Prostate gland (tissue), 2 donors: ENCODE measurements around the gene SV2C. TPM values are rescaled to one million over a fixed set of nuclear protein-coding genes. Genes with fewer than 3 reads are reported as not detected.

Experiments used
- DNase-seq: peaks from one replicate; pipeline ENCODE4 v3.0.0-alpha.2; 2019; ENCODE audit warnings: low spot score
- H3K27ac ChIP-seq, 2 donors: fragments of 200-600 bp; sonication (generic); 2 replicates each; pipeline ENCODE4 v1.5.1; 2017 to 2019
- H3K27me3 ChIP-seq: fragments of 200-600 bp; sonication (generic); replicated peaks from 2 replicates; pipeline ENCODE4 v1.5.1; 2019; ENCODE audit not compliant: insufficient read depth
- H3K36me3 ChIP-seq, 2 donors: fragments of 200-600 bp; sonication (generic); 1 replicate in 1 of 2; 2 replicates in 1 of 2; pipeline versions ENCODE4 v1.5.1 to v1.8.1; 2017 to 2019
- H3K4me1 ChIP-seq: fragments of 200-600 bp; sonication (generic); replicated peaks from 2 replicates; pipeline ENCODE4 v1.5.1; 2019
- H3K4me3 ChIP-seq, 2 donors: fragments of 200-600 bp; sonication (generic); 2 replicates each; pipeline ENCODE4 v1.5.1; 2017 to 2019
- H3K9me3 ChIP-seq: fragments of 200-600 bp; sonication (generic); 2 replicates; pipeline ENCODE4 v1.5.1; 2017
- CTCF ChIP-seq, 4 experiments: fragments of 200-600 bp in 2 of 4; fragments of 450-650 bp in 2 of 4; sonication (generic) in 2 of 4; IDR thresholded peaks; 1 replicate in 3 of 4; 2 replicates in 1 of 4; pipeline ENCODE4 v1.5.1; 2016 to 2019; ENCODE audit warnings: antibody characterized with exemption in 4 of 4, mild to moderate bottlenecking in 2 of 4, moderate library complexity in 2 of 4
- POLR2A ChIP-seq: fragments of 450-650 bp; IDR thresholded peaks from one replicate; pipeline ENCODE4 v1.6.1; 2016; ENCODE audit warnings: antibody characterized with exemption, mild to moderate bottlenecking
- POLR2AphosphoS5 ChIP-seq: sonication (generic); formaldehyde crosslinking; IDR thresholded peaks from one replicate; pipeline ENCODE4 v1.6.1; 2017; ENCODE audit warnings: antibody characterized with exemption
- WGBS: methylation state at CpG from one replicate; pipeline ENCODE4 v1.1.5; 2018; 5-methylcytosine and 5-hydroxymethylcytosine counted together
- intact Hi-C: fragments of 100-400 bp; cut with DNase I; formaldehyde crosslinking; loops from one replicate; pipeline ENCODE4 v1.14.2; 2022
- total RNA-seq, 2 donors: library from RNA; depleted of rRNA; stranded (reverse); fragments of >200 nt; gene quantifications; one replicate each; pipeline ENCODE4 v1.1.0, GENCODE V29; 2016

The SV2C gene
- total RNA-seq, 2 donors from 2014 or later: 0.28 to 0.96 TPM

GRCh38 chr5:76199336-76200318 is 116.4 kb downstream of the SV2C start:
- Histone ChIP-seq H3K27me3 (no peaks in the 10 kb centered on the region), H3K4me3 (no peak overlapping the region), H3K27ac (no peak overlapping the region), H3K36me3 (no peaks in the 10 kb centered on the region), H3K9me3 (no peaks in the 10 kb centered on the region), H3K4me1 (no peaks in the 10 kb centered on the region)
- TF ChIP-seq CTCF (IDR thresholded peaks at IDR 0.05) (no peak), POLR2A (no peak), POLR2AphosphoS5 (no peak)
- 42% methylated on average over 6 of the region's 6 CpGs for WGBS
- intact Hi-C loops: no loop called here
- DNase-seq: no peak

- no peak for TF ChIP-seq CTCF (IDR thresholded peaks at IDR 0.05)
- TF ChIP-seq POLR2A: no peak
- TF ChIP-seq POLR2AphosphoS5: no peak
- Histone ChIP-seq H3K27ac (no peak overlapping the region), H3K36me3 (no peaks in the 10 kb centered on the region), H3K4me1 (no peaks in the 10 kb centered on the region), H3K4me3 (no peak overlapping the region), H3K9me3 (no peaks in the 10 kb centered on the region), H3K27me3 (no peaks in the 10 kb centered on the region)
- intact Hi-C loops: no loop called here
- DNase-seq: no peak
- WGBS: 83% methylated on average over 5 of the region's 5 CpGs
Observed at GRCh38 chr5:76202182-76202581, 119.0 kb downstream of the SV2C start.

- Histone ChIP-seq H3K27ac (no peak overlapping the region), H3K4me3 (no peak overlapping the region), H3K9me3 (no peaks in the 10 kb centered on the region), H3K4me1 (no peaks in the 10 kb centered on the region), H3K36me3 (no peaks in the 10 kb centered on the region), H3K27me3 (no peaks in the 10 kb centered on the region)
- TF ChIP-seq CTCF (IDR thresholded peaks at IDR 0.05): no peak
- no peak for TF ChIP-seq POLR2A
- no peak for TF ChIP-seq POLR2AphosphoS5
- 77% methylated on average over 1 of the region's 1 CpG for WGBS
- DNase-seq: no peak
- intact Hi-C loops: no loop called here
Observed at GRCh38 chr5:76204191-76204590, 121.0 kb downstream of the SV2C start.

- Histone ChIP-seq H3K9me3 (no peaks in the 10 kb centered on the region), H3K27me3 (no peaks in the 10 kb centered on the region), H3K4me1 (no peaks in the 10 kb centered on the region), H3K4me3 (no peak overlapping the region), H3K36me3 (no peaks in the 10 kb centered on the region), H3K27ac (no peak overlapping the region)
- DNase-seq: peak; percentile 76
- intact Hi-C loops: no loop called here
- WGBS: 30% methylated on average over 3 of the region's 3 CpGs
- TF ChIP-seq POLR2AphosphoS5: peak; percentile 82
- no peak for TF ChIP-seq CTCF (IDR thresholded peaks at IDR 0.05)
- no peak for TF ChIP-seq POLR2A
Observed at GRCh38 chr5:76204713-76205112, 121.5 kb downstream of the SV2C start.

- no peaks in the 10 kb centered on the region for H3K36me3 ChIP-seq
- H3K27ac ChIP-seq: no peak overlapping the region
- intact Hi-C loops: no loop called here
- no peaks in the 10 kb centered on the region for H3K27me3 ChIP-seq
- WGBS: 62% methylated on average over 2 of the region's 2 CpGs
- H3K4me1 ChIP-seq: no peaks in the 10 kb centered on the region
- no peak for TF ChIP-seq POLR2A
- TF ChIP-seq CTCF (IDR thresholded peaks at IDR 0.05): no peak
- TF ChIP-seq POLR2AphosphoS5: no peak
- no peaks in the 10 kb centered on the region for H3K9me3 ChIP-seq
- H3K4me3 ChIP-seq: no peak overlapping the region
- no peak for DNase-seq
Observed at GRCh38 chr5:76207120-76207519, 123.9 kb downstream of the SV2C start.
